Activated naive CD8-positive, alpha-beta T cell treated with anti-CD3 and anti-CD28 coated beads, Interleukin-2, amount 10 ng/mL, durations not matched to agents 7 days and 5 days (primary cell): ENCODE measurements around the gene ABCF2. TPM values are rescaled to one million over a fixed set of nuclear protein-coding genes. Genes with fewer than 3 reads are reported as not detected.

Source experiments
- ATAC-seq: fragments of 150-1000 bp; cut with Tn5 transposase; one replicate; pipeline ENCODE4 v1.10.0; 2021; ENCODE audit warnings: low read depth, moderate library complexity
- POLR2A ChIA-PET: fragments of 350-600 bp; sonication (Branson Sonifier 250); formaldehyde crosslinking; loops from one replicate; lab custom pipeline; 2021; ENCODE audit warnings: antibody characterized with exemption; lab: Charles Lee
- DNase-seq: peaks from one replicate; pipeline ENCODE4 v3.0.0; 2021
- H3K27ac Mint-ChIP-seq: one replicate; pipeline ENCODE4 v1.8.0; 2022; ENCODE audit warnings: mild to moderate bottlenecking, mixed read lengths
- H3K27me3 Mint-ChIP-seq: one replicate; pipeline ENCODE4 v1.8.0; 2022; ENCODE audit warnings: mild to moderate bottlenecking, moderate library complexity, mixed read lengths
- H3K36me3 Mint-ChIP-seq: one replicate; pipeline ENCODE4 v1.8.0; 2021; ENCODE audit warnings: mild to moderate bottlenecking, mixed read lengths
- H3K4me1 Mint-ChIP-seq: one replicate; pipeline ENCODE4 v1.8.0; 2021; ENCODE audit warnings: mixed read lengths
- H3K4me3 Mint-ChIP-seq: one replicate; pipeline ENCODE4 v1.8.0; 2022; ENCODE audit warnings: mild to moderate bottlenecking, moderate library complexity, mixed read lengths
- H3K9me3 Mint-ChIP-seq: one replicate; pipeline ENCODE4 v1.8.0; 2021; ENCODE audit warnings: mixed read lengths
- total RNA-seq, 2 experiments: library from RNA; stranded (reverse); gene quantifications; one replicate each; pipeline ENCODE4 v1.2.3, GENCODE V29; 2021

ABCF2 gene
- total RNA-seq, 2 experiments from 2014 or later, result 29.5 to 31.2 TPM

GRCh38 chr7:151233804-151234203 is 6.8 kb upstream of the ABCF2 start:
- H3K27me3 Mint-ChIP-seq, result peaks cover 6% of the 10 kb centered on the region
- H3K4me3 Mint-ChIP-seq, result peak overlapping the region; percentile 99
- no peak for DNase-seq
- H3K4me1 Mint-ChIP-seq, result peaks cover 15% of the 10 kb centered on the region
- H3K9me3 Mint-ChIP-seq, result no peaks in the 10 kb centered on the region
- no peak for ATAC-seq
- POLR2A ChIA-PET, result interaction anchor here (1.1 to 3.6 kb wide), 3 partner anchors 9 to 27 kb away, joined by 5 to 39 read pairs (median 10); no protein-coding TSS in a partner anchor
- peak overlapping the region; percentile 99 for H3K27ac Mint-ChIP-seq
- H3K36me3 Mint-ChIP-seq, result no peaks in the 10 kb centered on the region

- peak overlapping the region; percentile 99 for H3K27ac Mint-ChIP-seq
- POLR2A ChIA-PET, result interaction anchor here (0.5 to 3.6 kb wide), 9 partner anchors 10 to 108 kb away, joined by 3 to 39 read pairs (median 4); partner anchors contain the start of gene NUB1
- H3K9me3 Mint-ChIP-seq, result no peaks in the 10 kb centered on the region
- H3K4me1 Mint-ChIP-seq, result peaks cover 17% of the 10 kb centered on the region
- peaks cover 6% of the 10 kb centered on the region for H3K27me3 Mint-ChIP-seq
- H3K36me3 Mint-ChIP-seq, result no peaks in the 10 kb centered on the region
- ATAC-seq (peak; percentile 69), DNase-seq (peak; percentile 68)
- H3K4me3 Mint-ChIP-seq, result peak overlapping the region; percentile 99
Measured at GRCh38 chr7:151232917-151233701, 6.1 kb upstream of the ABCF2 start.

- peaks cover 6% of the 10 kb centered on the region for H3K27me3 Mint-ChIP-seq
- H3K27ac Mint-ChIP-seq, result peak within 1 kb of the TSS; percentile 99
- no peaks in the 10 kb centered on the region for H3K9me3 Mint-ChIP-seq
- peaks cover 20% of the 10 kb centered on the region for H3K4me1 Mint-ChIP-seq
- peak within 1 kb of the TSS; percentile 99 for H3K4me3 Mint-ChIP-seq
- POLR2A ChIA-PET, result interaction anchor here (0.6 to 3.6 kb wide), 9 partner anchors 9 to 109 kb away, joined by 3 to 39 read pairs (median 4); partner anchors contain the start of gene NUB1
- no peaks in the 10 kb centered on the region for H3K36me3 Mint-ChIP-seq
- DNase-seq, result peak; percentile 91
- peak; percentile 88 for ATAC-seq
Measured at GRCh38 chr7:151232091-151232916, 5.3 kb upstream of the ABCF2 start, which contains the start of gene CHPF2. CHPF2 (plus strand) TSS chr7:151232483; CDS start chr7:151234012, 1,529 bp downstream.

GRCh38 chr7:151231080-151231479 is 4.1 kb upstream of the ABCF2 start:
- H3K4me1 Mint-ChIP-seq, result peaks cover 27% of the 10 kb centered on the region
- H3K9me3 Mint-ChIP-seq, result no peaks in the 10 kb centered on the region
- H3K27me3 Mint-ChIP-seq, result peaks cover 6% of the 10 kb centered on the region
- peak overlapping the region; percentile 39 for H3K4me3 Mint-ChIP-seq
- H3K36me3 Mint-ChIP-seq, result peaks cover 2% of the 10 kb centered on the region
- ATAC-seq (no peak), DNase-seq (no peak)
- no peak overlapping the region for H3K27ac Mint-ChIP-seq
- POLR2A ChIA-PET, result no interaction called here

GRCh38 chr7:151229249-151229648 is 2.2 kb upstream of the ABCF2 start:
- no peak overlapping the region for H3K27ac Mint-ChIP-seq
- no peak overlapping the region for H3K4me3 Mint-ChIP-seq
- peaks cover 6% of the 10 kb centered on the region for H3K27me3 Mint-ChIP-seq
- peaks cover 2% of the 10 kb centered on the region for H3K36me3 Mint-ChIP-seq
- H3K4me1 Mint-ChIP-seq, result peaks cover 37% of the 10 kb centered on the region
- ATAC-seq, result no peak
- POLR2A ChIA-PET, result no interaction called here
- H3K9me3 Mint-ChIP-seq, result no peaks in the 10 kb centered on the region
- DNase-seq, result no peak

GRCh38 chr7:151228024-151228866 is 1.2 kb upstream of the ABCF2 start:
- peaks cover 6% of the 10 kb centered on the region for H3K27me3 Mint-ChIP-seq
- no peak for ATAC-seq
- peak overlapping the region; percentile 83 for H3K27ac Mint-ChIP-seq
- H3K9me3 Mint-ChIP-seq, result no peaks in the 10 kb centered on the region
- no peak for DNase-seq
- peak overlapping the region; percentile 93 for H3K4me3 Mint-ChIP-seq
- POLR2A ChIA-PET, result interaction anchor here (1.0 to 2.1 kb wide), 5 partner anchors 9 to 200 kb away, joined by 3 to 18 read pairs (median 5); partner anchors contain the start of gene ABCB8
- peaks cover 30% of the 10 kb centered on the region for H3K4me1 Mint-ChIP-seq
- peaks cover 5% of the 10 kb centered on the region for H3K36me3 Mint-ChIP-seq

- peaks cover 8% of the 10 kb centered on the region for H3K36me3 Mint-ChIP-seq
- POLR2A ChIA-PET, result interaction anchor here (0.8 to 2.1 kb wide), 10 partner anchors 8 to 232 kb away, joined by 3 to 18 read pairs (median 4); partner anchors contain the start of gene ABCB8
- peak overlapping the region; percentile 93 for H3K4me3 Mint-ChIP-seq
- no peaks in the 10 kb centered on the region for H3K9me3 Mint-ChIP-seq
- peaks cover 23% of the 10 kb centered on the region for H3K4me1 Mint-ChIP-seq
- ATAC-seq (peak; percentile 1), DNase-seq (no peak)
- peaks cover 6% of the 10 kb centered on the region for H3K27me3 Mint-ChIP-seq
- peak overlapping the region; percentile 86 for H3K27ac Mint-ChIP-seq
Measured at GRCh38 chr7:151226560-151226874, 488 bp downstream of the ABCF2 start.

GRCh38 chr7:151225948-151226510 is 976 bp downstream of the ABCF2 start:
- ATAC-seq (no peak), DNase-seq (no peak)
- Mint-ChIP-seq H3K4me3 (peak overlapping the region; percentile 93), H3K27me3 (peaks cover 4% of the 10 kb centered on the region), H3K9me3 (no peaks in the 10 kb centered on the region), H3K27ac (peak overlapping the region; percentile 86), H3K4me1 (peaks cover 21% of the 10 kb centered on the region), H3K36me3 (peaks cover 8% of the 10 kb centered on the region)
- POLR2A ChIA-PET, result interaction anchor here (1.4 to 2.1 kb wide), 2 partner anchors 8 to 17 kb away, joined by 7 to 18 read pairs; no protein-coding TSS in a partner anchor

- no peaks in the 10 kb centered on the region for H3K9me3 Mint-ChIP-seq
- H3K27me3 Mint-ChIP-seq, result no peaks in the 10 kb centered on the region
- no peak overlapping the region for H3K27ac Mint-ChIP-seq
- DNase-seq, result no peak
- no peak overlapping the region for H3K4me3 Mint-ChIP-seq
- peaks cover 21% of the 10 kb centered on the region for H3K4me1 Mint-ChIP-seq
- POLR2A ChIA-PET, result interaction anchor here (1.3 kb wide), 1 partner anchor 9 kb away, joined by 3 read pairs; the partner anchor contains the start of gene CHPF2
- no peak for ATAC-seq
- H3K36me3 Mint-ChIP-seq, result peaks cover 12% of the 10 kb centered on the region
Measured at GRCh38 chr7:151223728-151224127, 3.3 kb downstream of the ABCF2 start.

- DNase-seq, result no peak
- Mint-ChIP-seq H3K27ac (no peak overlapping the region), H3K36me3 (peaks cover 13% of the 10 kb centered on the region), H3K4me1 (no peaks in the 10 kb centered on the region), H3K4me3 (no peak overlapping the region), H3K9me3 (no peaks in the 10 kb centered on the region), H3K27me3 (no peaks in the 10 kb centered on the region)
- POLR2A ChIA-PET, result interaction anchor here (1.1 kb wide), 1 partner anchor 9 kb away, joined by 7 read pairs; the partner anchor contains the start of gene ABCF2
- ATAC-seq, result no peak
Measured at GRCh38 chr7:151218170-151218569, 8.8 kb downstream of the ABCF2 start.

GRCh38 chr7:151215396-151215795 is 11.6 kb downstream of the ABCF2 start:
- DNase-seq (no peak), ATAC-seq (no peak)
- no peaks in the 10 kb centered on the region for H3K27me3 Mint-ChIP-seq
- peaks cover 1% of the 10 kb centered on the region for H3K4me1 Mint-ChIP-seq
- no peak overlapping the region for H3K4me3 Mint-ChIP-seq
- POLR2A ChIA-PET, result no interaction called here
- H3K9me3 Mint-ChIP-seq, result no peaks in the 10 kb centered on the region
- H3K27ac Mint-ChIP-seq, result no peak overlapping the region
- H3K36me3 Mint-ChIP-seq, result peaks cover 16% of the 10 kb centered on the region

GRCh38 chr7:151213826-151214225 is 13.2 kb downstream of the ABCF2 start:
- H3K9me3 Mint-ChIP-seq, result no peaks in the 10 kb centered on the region
- DNase-seq, result no peak
- H3K27ac Mint-ChIP-seq, result no peak overlapping the region
- H3K36me3 Mint-ChIP-seq, result peaks cover 14% of the 10 kb centered on the region
- ATAC-seq, result no peak
- H3K4me1 Mint-ChIP-seq, result peaks cover 1% of the 10 kb centered on the region
- POLR2A ChIA-PET, result interaction anchor here (0.9 kb wide), 1 partner anchor 19 kb away, joined by 3 read pairs; the partner anchor contains the start of gene CHPF2
- no peak overlapping the region for H3K4me3 Mint-ChIP-seq
- H3K27me3 Mint-ChIP-seq, result no peaks in the 10 kb centered on the region
